ENCODE data around the gene RNF150.

- no peak for TF ChIP-seq POLR2A (IDR thresholded peaks at IDR 0.05; ENCODE audit: low read depth, low read length)
- TF ChIP-seq TAF1 (IDR thresholded peaks at IDR 0.05; ENCODE audit: borderline replicate concordance, low read depth, low read length): no peak
- TF ChIP-seq POLR2AphosphoS5 (IDR thresholded peaks at IDR 0.05; ENCODE audit: low read depth, low read length): no peak
Observed at GRCh38 chr4:141009931-141010330, 123.3 kb downstream of the RNF150 start.

Data from GM12892 (cell line).